GM10266 (cell line): ENCODE data around the gene AVEN.

Source experiments
- DNase-seq: peaks from one replicate; pipeline ENCODE4 v3.0.0; 2012; ENCODE audit errors: extremely low spot score
- TF ChIP-seq, protein P1 (sequence below): IDR thresholded peaks from 2 replicates; pipeline ENCODE4 v1.5.1; 2012; ENCODE audit warnings: mild to moderate bottlenecking, low read depth; ENCODE audit not compliant: control insufficient read depth, insufficient read depth; ENCODE audit errors: missing control alignments

AVEN gene

DNA sequence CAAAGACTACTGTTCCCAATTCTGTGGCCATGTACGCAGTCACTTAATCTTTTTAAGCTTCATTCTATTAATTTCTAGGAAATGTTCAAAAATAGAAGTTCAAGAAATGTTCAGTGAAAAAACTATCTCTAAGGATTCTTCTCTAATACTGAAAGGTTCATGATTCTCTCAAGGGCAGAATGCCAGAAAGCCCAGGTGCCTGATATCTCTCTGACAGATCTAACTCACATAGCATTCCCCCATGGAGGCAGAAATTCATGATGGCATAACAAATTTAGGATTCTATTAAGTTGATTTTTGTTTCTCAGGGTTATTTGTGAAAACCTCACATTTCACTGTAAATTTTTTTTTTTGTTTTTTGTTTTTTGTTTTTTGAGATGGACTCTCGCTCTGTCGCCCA is 53.3 kb downstream of the AVEN start:
- TF ChIP-seq, protein P1, sequence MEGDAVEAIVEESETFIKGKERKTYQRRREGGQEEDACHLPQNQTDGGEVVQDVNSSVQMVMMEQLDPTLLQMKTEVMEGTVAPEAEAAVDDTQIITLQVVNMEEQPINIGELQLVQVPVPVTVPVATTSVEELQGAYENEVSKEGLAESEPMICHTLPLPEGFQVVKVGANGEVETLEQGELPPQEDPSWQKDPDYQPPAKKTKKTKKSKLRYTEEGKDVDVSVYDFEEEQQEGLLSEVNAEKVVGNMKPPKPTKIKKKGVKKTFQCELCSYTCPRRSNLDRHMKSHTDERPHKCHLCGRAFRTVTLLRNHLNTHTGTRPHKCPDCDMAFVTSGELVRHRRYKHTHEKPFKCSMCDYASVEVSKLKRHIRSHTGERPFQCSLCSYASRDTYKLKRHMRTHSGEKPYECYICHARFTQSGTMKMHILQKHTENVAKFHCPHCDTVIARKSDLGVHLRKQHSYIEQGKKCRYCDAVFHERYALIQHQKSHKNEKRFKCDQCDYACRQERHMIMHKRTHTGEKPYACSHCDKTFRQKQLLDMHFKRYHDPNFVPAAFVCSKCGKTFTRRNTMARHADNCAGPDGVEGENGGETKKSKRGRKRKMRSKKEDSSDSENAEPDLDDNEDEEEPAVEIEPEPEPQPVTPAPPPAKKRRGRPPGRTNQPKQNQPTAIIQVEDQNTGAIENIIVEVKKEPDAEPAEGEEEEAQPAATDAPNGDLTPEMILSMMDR: no peak
- DNase-seq: no peak

DNA sequence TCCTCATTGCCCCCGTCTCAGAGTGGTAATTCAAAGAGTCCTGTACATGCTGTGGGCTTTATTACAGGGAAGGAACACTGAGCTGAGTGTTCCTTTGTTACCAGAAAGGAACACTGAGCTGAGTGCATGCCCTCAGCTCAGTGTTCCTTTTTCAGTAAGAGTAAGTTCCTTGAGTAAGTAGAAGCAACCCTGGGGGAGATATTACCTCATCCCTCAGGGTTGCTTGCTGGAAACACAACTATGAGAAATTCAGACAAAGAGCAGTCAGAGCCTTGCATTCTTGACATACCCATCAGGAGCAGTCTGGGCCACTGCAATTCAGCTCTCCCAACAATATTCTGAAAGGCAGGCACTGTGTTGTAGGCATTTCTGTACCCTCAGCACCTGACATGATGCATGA is 53.7 kb downstream of the AVEN start:
- TF ChIP-seq, protein P1: no peak
- DNase-seq: no peak

DNA sequence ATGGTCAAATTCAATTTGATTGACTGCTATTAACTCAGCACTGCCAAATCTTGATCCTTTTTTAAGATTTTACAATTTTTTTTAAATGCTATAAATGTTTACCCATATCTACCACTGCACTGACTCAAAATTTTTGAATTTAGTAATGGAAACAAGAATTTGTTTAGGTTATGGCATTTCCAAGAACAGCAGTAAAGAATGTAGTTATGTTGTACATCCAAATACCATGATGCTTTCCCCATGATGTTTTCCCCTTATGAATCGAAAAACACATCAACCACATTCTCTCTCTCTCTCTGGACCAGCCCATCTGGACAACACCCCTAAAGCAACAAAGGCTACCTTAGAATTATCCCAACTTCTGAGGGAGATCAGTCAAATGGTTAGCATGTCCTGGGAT is 56.5 kb downstream of the AVEN start:
- no peak for DNase-seq

GRCh38 chr15:33980159-33980558 is 58.8 kb downstream of the AVEN start:
- TF ChIP-seq, protein P1: no peak
- DNase-seq: no peak

More for the DNA sequence above, 56.5 kb downstream of the AVEN start:
- TF ChIP-seq, protein P1: no peak

DNA sequence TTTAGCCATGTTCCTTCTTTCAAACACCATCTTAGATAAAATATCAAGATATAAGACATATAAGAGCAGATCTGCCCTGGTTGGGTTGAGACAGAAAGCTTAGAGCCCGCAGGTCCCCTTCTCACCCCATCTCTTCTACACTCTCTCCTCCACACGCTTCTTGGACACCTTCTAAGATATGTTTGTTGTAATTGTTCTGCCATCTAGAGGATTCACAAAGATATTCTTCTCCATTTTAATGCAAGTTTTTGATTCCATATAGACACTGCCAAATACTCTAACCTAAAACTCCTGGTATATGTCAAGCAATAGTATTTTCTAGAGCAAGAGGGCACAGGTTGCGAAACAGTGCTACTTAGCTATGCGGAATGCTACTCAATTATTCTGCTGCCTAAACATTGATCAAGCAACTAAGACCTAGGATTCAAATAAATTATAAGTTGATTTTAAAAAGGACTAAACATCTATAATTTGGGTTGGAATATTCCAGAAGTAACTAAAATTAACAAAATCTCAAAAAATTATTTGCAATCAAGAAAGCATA is 63.9 kb downstream of the AVEN start:
- TF ChIP-seq, protein P1: no peak
- no peak for DNase-seq

GRCh38 chr15:33971811-33972210 is 67.2 kb downstream of the AVEN start:
- DNase-seq: no peak
- TF ChIP-seq, protein P1: no peak

GRCh38 chr15:33968821-33969220 is 70.2 kb downstream of the AVEN start:
- no peak for DNase-seq
- TF ChIP-seq, protein P1: no peak
